Retinal pigment epithelial cell (primary cell): ENCODE results near the gene TNFRSF25.
A peak's percentile ranks its signal among the peaks of the same experiment; 100 is the strongest.

Source experiments
- DNase-seq: peaks from one replicate; pipeline ENCODE4 v3.0.0-alpha.2; 2010; ENCODE audit warnings: low read depth
- H3K4me3 ChIP-seq: 2 replicates; pipeline ENCODE4 v1.5.1; 2011; ENCODE audit warnings: mild to moderate bottlenecking, low read length, control low read depth, moderate library complexity
- CTCF ChIP-seq: conservative IDR thresholded peaks from 2 replicates; pipeline ENCODE4 v1.5.1; 2011; ENCODE audit warnings: low read depth, low read length, control low read depth, inconsistent platforms

TNFRSF25 gene

GRCh38 chr1:6491480-6491962 lies 25.5 kb upstream of the TNFRSF25 start, which contains the start of gene PLEKHG5:
TSS of gene PLEKHG5 (minus strand) at chr1:6491667. CDS start at chr1:6477571, 14,096 bp downstream.
- peak within 1 kb of the TSS; percentile 83 for H3K4me3 ChIP-seq
- DNase-seq = no peak
- no peak for TF ChIP-seq CTCF

DNA sequence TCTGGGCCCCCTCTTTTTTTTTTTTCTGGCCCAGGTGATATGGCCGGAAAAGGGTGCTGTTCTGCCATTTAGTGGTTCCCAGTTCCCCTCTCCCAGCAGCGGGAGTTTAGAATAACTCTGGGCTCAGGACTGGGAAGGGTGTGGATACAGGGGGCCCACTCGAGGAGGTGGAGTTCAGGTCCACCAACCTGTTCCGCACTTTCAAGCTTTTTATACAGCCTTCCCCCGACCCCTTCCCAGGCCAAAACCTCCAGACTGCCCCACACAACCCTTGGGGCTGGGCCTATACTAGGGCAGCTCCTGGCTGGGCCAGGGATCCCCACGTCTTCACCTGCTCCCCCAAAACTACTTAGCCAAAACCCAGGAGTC lies 25.1 kb upstream of the TNFRSF25 start:
- H3K4me3 ChIP-seq = peak overlapping the region; percentile 83
- no peak for TF ChIP-seq CTCF
- no peak for DNase-seq

DNA sequence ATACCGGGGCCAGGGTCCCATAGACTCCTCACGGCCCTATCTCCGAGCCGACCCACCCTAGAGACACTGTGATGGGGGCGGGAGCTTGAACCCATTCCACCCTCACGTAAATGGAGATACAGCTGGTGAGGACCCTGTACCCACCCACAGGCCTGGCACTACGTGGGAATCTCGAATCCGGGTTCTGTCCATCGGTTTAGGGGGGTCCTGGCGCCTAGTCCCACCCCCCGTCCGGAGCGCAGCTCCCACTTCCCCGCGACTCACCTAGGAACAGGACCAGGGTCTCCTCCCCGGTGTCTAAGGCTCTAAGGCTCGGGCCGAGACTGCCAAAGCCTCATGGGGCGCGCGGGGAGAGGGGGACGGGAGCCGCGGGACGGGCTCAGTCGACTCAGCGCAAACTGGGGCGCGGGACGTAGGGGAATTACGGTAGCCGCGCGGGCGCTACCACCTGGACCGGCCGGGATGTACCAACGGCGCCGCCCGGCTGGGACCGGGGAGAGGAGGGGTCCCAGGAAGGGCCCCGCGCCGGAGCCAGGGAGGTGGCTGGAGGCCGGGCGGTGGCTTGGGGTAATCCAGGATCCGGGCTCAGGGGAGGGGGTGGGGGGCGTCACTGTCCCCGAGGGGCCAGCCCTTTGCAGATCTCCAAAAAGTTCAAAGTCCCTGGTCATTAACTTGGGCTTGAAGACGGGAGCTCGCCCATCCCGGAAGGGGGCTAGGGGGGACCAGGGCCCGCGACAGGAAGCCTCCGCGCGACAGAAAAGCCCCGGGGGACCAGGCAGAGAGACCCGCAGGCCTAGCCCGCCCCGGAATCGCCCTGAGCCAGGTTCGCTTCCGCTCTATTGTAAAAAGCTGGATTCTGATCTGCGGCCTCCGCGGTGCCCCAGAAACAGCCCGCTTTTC lies 24.5 kb upstream of the TNFRSF25 start:
- peak overlapping the region; percentile 83 for H3K4me3 ChIP-seq
- TF ChIP-seq CTCF = no peak
- peak; percentile 27 for DNase-seq

GRCh38 chr1:6489799-6490180 lies 23.8 kb upstream of the TNFRSF25 start:
- peak; percentile 93 for TF ChIP-seq CTCF
- peak; percentile 20 for DNase-seq
- peak overlapping the region; percentile 83 for H3K4me3 ChIP-seq

DNA sequence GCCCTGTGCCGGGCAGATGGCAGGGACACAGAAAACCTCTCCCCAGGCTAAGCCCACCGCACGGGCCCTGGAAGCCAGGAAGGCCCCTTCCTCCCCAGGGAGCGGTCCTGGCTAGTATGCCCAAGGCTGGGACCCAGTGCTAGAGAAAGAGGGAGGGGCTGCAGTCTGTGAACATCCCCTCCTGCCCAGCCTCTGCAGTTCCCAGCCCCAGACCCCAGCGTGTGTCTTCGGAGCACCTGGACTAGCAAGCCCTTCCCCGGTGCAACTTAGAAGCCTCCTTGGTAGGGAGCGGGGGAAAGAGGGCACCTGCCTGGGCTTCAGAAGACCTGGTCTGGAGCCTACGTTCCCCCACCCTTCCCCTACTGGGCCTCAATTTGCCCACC lies 23.4 kb upstream of the TNFRSF25 start:
- H3K4me3 ChIP-seq = no peak overlapping the region
- TF ChIP-seq CTCF = no peak
- no peak for DNase-seq

DNA sequence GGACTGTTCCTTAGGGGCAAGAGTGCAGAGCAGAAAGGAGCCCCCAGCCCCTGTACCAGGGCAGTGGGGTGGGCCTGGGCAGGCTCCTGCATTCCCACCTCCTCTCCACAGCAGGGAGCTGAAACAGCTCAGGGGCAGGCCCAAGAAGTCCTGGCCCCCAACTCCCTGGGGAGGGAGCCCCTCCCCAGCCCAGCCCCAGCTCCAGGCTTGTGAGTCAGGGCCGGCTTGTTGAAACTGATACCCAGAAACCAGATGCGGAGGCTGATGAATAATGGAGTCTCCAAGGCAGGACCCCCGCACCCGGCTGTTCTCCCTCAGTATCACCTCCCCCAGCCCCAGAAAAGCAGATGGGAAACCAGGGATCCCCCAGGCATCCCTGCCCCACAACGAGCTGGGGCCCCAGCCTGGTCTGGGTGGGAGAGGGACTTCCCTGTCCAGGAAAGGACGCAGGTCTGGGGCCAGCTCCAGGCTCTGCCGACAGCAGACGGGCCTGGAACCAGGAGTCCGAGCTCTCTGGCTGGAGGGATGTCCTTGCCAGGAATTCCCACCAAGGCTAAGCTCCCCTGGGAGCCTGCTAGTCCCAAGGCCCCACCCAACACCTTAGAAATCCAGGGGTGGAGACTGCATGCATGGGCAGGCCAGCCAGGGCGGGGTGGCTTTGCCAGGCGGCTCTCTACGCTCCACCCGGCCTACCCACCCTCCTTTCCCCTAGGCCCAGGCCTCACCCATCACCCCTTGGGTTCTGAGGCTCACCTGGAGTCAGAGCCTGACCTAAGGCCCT lies 22.8 kb upstream of the TNFRSF25 start:
- TF ChIP-seq CTCF = no peak
- H3K4me3 ChIP-seq = no peak overlapping the region
- no peak for DNase-seq
